Esophagus squamous epithelium (tissue), 4 donors: ENCODE data around the gene RHOBTB1.

Source experiments
- POLR2A ChIP-seq, 4 donors: fragments of 450-650 bp; IDR thresholded peaks; one replicate each; pipeline ENCODE4 v1.6.1; 2017; ENCODE audit warnings: antibody characterized with exemption in 4 of 4, mild to moderate bottlenecking in 4 of 4, moderate library complexity in 3 of 4
- TF ChIP-seq, protein P1 (sequence below), 6 experiments: fragments of 450-650 bp in 4 of 6; fragments of 200-600 bp in 2 of 6; sonication (generic) in 2 of 6; IDR thresholded peaks; one replicate each; pipeline ENCODE4 v1.5.1; 2016 to 2019; ENCODE audit warnings: antibody characterized with exemption in 6 of 6, mild to moderate bottlenecking in 4 of 6, moderate library complexity in 4 of 6

DNA sequence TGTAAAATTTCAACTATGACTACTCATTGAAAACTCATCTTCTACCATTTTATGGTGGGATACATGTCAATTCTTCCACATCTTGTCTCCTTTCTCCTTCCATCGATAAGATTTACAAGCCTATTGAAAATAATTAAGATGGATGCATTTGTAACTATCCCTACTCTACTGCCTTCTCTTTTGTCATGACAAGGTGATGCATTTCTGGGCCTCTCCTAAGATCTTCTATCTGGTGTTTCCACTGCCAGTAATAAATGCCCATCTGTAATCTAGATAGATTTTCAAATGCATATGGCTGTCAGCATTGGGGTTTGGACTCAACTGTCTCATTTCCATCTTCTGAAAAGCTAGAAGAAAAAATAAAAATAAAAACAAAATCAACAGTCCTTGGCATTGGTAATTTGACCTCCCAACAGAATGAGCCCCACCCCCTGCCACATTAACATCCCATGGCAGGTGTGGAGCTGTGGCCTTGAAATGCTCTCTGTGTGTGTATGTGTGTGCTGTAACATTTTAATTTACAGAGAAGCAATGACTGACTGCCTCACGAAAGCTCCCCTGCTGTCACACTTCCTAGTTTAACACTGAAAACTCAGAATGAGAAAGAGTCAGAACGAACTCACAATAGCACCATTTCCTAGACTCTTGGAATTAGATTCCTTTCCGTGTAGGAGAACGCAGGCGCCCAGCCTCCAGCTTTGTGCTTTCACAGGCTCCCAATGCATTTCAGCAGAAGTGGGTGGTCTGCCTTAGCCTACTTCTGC is 74.2 kb downstream of the RHOBTB1 start:
- TF ChIP-seq, protein P1, sequence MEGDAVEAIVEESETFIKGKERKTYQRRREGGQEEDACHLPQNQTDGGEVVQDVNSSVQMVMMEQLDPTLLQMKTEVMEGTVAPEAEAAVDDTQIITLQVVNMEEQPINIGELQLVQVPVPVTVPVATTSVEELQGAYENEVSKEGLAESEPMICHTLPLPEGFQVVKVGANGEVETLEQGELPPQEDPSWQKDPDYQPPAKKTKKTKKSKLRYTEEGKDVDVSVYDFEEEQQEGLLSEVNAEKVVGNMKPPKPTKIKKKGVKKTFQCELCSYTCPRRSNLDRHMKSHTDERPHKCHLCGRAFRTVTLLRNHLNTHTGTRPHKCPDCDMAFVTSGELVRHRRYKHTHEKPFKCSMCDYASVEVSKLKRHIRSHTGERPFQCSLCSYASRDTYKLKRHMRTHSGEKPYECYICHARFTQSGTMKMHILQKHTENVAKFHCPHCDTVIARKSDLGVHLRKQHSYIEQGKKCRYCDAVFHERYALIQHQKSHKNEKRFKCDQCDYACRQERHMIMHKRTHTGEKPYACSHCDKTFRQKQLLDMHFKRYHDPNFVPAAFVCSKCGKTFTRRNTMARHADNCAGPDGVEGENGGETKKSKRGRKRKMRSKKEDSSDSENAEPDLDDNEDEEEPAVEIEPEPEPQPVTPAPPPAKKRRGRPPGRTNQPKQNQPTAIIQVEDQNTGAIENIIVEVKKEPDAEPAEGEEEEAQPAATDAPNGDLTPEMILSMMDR (IDR thresholded peaks at IDR 0.05), result no peak
- TF ChIP-seq POLR2A (IDR thresholded peaks at IDR 0.05), result no peak
